SHP77 (cell line): ENCODE measurements around the gene AGAP3.

Experiments used
- DNase-seq, 2 experiments: peaks; one replicate each; lab custom pipeline; 2025; lab: John Stamatoyannopoulos, UW

Gene AGAP3

GRCh38 chr7:151123158-151123821 lies 37.0 kb downstream of the AGAP3 start:
- DNase-seq = no peak

- peak; percentile 39 to 61 for DNase-seq
Measured at GRCh38 chr7:151123822-151124464, 37.7 kb downstream of the AGAP3 start.

- no peak for DNase-seq
Measured at GRCh38 chr7:151124481-151124880, 38.2 kb downstream of the AGAP3 start.

- no peak for DNase-seq
Measured at GRCh38 chr7:151124899-151125399, 38.7 kb downstream of the AGAP3 start.

GRCh38 chr7:151125470-151125845 lies 39.2 kb downstream of the AGAP3 start:
- no peak for DNase-seq

- no peak for DNase-seq
Measured at GRCh38 chr7:151125846-151126481, 39.7 kb downstream of the AGAP3 start.

- DNase-seq = no peak
Measured at GRCh38 chr7:151126491-151127137, 40.3 kb downstream of the AGAP3 start.

GRCh38 chr7:151128144-151128543 lies 41.9 kb downstream of the AGAP3 start:
- no peak for DNase-seq

GRCh38 chr7:151128716-151129115 lies 42.4 kb downstream of the AGAP3 start:
- no peak for DNase-seq

GRCh38 chr7:151129117-151129959 lies 43.1 kb downstream of the AGAP3 start:
- DNase-seq = no peak

- DNase-seq = no peak
Measured at GRCh38 chr7:151129960-151130591, 43.8 kb downstream of the AGAP3 start.

- DNase-seq = no peak
Measured at GRCh38 chr7:151130741-151131157, 44.5 kb downstream of the AGAP3 start.

GRCh38 chr7:151131224-151131591 lies 44.9 kb downstream of the AGAP3 start:
- DNase-seq = no peak

GRCh38 chr7:151131592-151132293 lies 45.5 kb downstream of the AGAP3 start:
- no peak for DNase-seq

GRCh38 chr7:151132461-151133205 lies 46.4 kb downstream of the AGAP3 start:
- DNase-seq = no peak

- DNase-seq = no peak
Measured at GRCh38 chr7:151133266-151133985, 47.2 kb downstream of the AGAP3 start.

GRCh38 chr7:151133986-151134742 lies 47.9 kb downstream of the AGAP3 start:
- no peak for DNase-seq

- no peak for DNase-seq
Measured at GRCh38 chr7:151134743-151135524, 48.7 kb downstream of the AGAP3 start.
